Smooth muscle cell (in vitro differentiated cells): ENCODE data around the gene CCDC175. TPM values are rescaled to one million over a fixed set of nuclear protein-coding genes. Genes with fewer than 3 reads are reported as not detected.

Source experiments
- DNase-seq: peaks from one replicate; lab custom pipeline; 2025; ENCODE audit not compliant: unreplicated experiment; lab: John Stamatoyannopoulos, UW
- H2AFZ ChIP-seq: fragments of 200-600 bp; sonication (generic); 2 replicates; pipeline ENCODE4 v1.6.0; 2016; ENCODE audit warnings: antibody characterized with exemption, low read depth, mild to moderate bottlenecking
- H3F3A ChIP-seq: fragments of 200-600 bp; sonication (generic); 2 replicates; pipeline ENCODE4 v1.6.0; 2017; ENCODE audit warnings: antibody characterized with exemption, low read depth
- H3K27ac ChIP-seq: fragments of 200-600 bp; sonication (generic); 2 replicates; pipeline ENCODE4 v1.5.1; 2016; ENCODE audit warnings: low read depth, mild to moderate bottlenecking
- H3K27me3 ChIP-seq: fragments of 200-600 bp; sonication (generic); 2 replicates; pipeline ENCODE4 v1.6.1; 2016; ENCODE audit warnings: low read depth, mild to moderate bottlenecking
- H3K36me3 ChIP-seq: fragments of 200-600 bp; sonication (generic); 2 replicates; pipeline ENCODE4 v1.5.1; 2016; ENCODE audit warnings: low read depth
- H3K4me1 ChIP-seq: fragments of 200-600 bp; sonication (generic); 2 replicates; pipeline ENCODE4 v1.5.1; 2016; ENCODE audit warnings: low read depth
- H3K4me2 ChIP-seq: fragments of 200-600 bp; sonication (generic); 2 replicates; pipeline ENCODE4 v1.6.0; 2016; ENCODE audit warnings: mild to moderate bottlenecking
- H3K4me3 ChIP-seq: fragments of 200-600 bp; sonication (generic); 2 replicates; pipeline ENCODE4 v1.5.1; 2016; ENCODE audit warnings: mild to moderate bottlenecking
- H3K79me2 ChIP-seq: fragments of 200-600 bp; sonication (generic); 2 replicates; pipeline ENCODE4 v1.6.0; 2016; ENCODE audit warnings: low read depth, mild to moderate bottlenecking
- H3K9ac ChIP-seq: fragments of 200-600 bp; sonication (generic); 2 replicates; pipeline ENCODE4 v1.6.0; 2016; ENCODE audit warnings: low read depth
- H3K9me3 ChIP-seq: fragments of 200-600 bp; sonication (generic); replicated peaks from 2 replicates; pipeline ENCODE4 v1.5.1; 2016; ENCODE audit warnings: low read depth
- H4K20me1 ChIP-seq: fragments of 200-600 bp; sonication (generic); 2 replicates; pipeline ENCODE4 v1.6.0; 2016; ENCODE audit warnings: low read depth
- WGBS: methylation state at CpG from one replicate; pipeline ENCODE4 v1.1.7; 2016; ENCODE audit warnings: low lambda C conversion rate; 5-methylcytosine and 5-hydroxymethylcytosine counted together
- polyA plus RNA-seq: library from polyadenylated mRNA; unstranded; fragments of >200 nt; fragmentation: Nextera tagmentation; extraction: Ambion mirVana; gene quantifications from 2 replicates; pipeline ENCODE4 v1.2.1, GENCODE V29; 2016
- total RNA-seq: library from RNA; depleted of rRNA; stranded (reverse); fragments of >200 nt; gene quantifications from 2 replicates; pipeline ENCODE4 v1.2.3, GENCODE V29; 2014
- TF ChIP-seq, protein P1 (sequence below): fragments of 200-600 bp; sonication (generic); IDR thresholded peaks from 2 replicates; pipeline ENCODE4 v1.5.1; 2017; ENCODE audit warnings: borderline replicate concordance, mild to moderate bottlenecking, antibody characterized with exemption; ENCODE audit not compliant: insufficient read depth, poor library complexity, severe bottlenecking

CCDC175 gene
- total and polyA plus RNA-seq, 2 experiments from 2014 or later = not detected

DNA sequence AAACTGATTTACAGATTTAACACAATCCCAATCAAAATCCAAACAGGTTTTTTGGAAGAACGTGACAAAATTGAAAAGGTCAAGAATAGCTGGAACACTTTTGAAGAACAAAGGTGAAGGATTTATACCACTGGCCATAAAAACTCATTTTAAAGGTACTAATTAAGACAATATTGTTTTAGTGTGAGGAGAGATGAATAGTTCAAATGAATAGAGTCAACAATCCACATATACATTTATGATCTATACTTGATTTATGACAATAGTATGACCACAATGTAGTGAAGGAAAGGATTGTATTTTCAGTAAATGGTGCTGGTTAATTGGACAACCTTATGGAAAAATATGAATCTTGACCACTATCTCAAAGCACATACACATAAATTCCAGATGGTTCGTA lies 29.3 kb downstream of the CCDC175 start:
- TF ChIP-seq, protein P1, sequence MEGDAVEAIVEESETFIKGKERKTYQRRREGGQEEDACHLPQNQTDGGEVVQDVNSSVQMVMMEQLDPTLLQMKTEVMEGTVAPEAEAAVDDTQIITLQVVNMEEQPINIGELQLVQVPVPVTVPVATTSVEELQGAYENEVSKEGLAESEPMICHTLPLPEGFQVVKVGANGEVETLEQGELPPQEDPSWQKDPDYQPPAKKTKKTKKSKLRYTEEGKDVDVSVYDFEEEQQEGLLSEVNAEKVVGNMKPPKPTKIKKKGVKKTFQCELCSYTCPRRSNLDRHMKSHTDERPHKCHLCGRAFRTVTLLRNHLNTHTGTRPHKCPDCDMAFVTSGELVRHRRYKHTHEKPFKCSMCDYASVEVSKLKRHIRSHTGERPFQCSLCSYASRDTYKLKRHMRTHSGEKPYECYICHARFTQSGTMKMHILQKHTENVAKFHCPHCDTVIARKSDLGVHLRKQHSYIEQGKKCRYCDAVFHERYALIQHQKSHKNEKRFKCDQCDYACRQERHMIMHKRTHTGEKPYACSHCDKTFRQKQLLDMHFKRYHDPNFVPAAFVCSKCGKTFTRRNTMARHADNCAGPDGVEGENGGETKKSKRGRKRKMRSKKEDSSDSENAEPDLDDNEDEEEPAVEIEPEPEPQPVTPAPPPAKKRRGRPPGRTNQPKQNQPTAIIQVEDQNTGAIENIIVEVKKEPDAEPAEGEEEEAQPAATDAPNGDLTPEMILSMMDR = no peak
- no peaks in the 10 kb centered on the region for H3K36me3 ChIP-seq

DNA sequence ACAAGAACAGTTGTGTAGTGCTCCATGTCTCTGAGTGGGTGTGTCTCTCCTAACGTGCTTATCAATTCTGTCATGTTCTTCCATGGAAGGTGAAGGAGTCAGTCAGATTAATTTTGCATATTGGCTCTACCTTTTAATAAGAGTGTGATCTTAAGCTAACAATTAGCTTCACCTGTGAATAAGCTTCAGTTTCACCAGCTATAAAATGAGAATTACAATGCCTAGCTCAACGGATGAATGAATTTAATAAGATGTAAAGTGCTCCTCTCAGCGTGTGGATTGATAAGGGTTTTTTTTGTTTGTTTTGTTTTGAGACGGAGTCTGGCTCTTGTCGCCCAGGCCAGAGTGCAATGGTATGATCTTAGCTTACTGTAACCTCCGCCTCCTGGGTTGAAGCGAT lies 32.7 kb downstream of the CCDC175 start:
- 39% methylated on average over 7 of the region's 7 CpGs for WGBS
- no peaks in the 10 kb centered on the region for H3K9me3 ChIP-seq
- no peak for DNase-seq
- no peaks in the 10 kb centered on the region for H4K20me1 ChIP-seq
- H3K79me2 ChIP-seq = no peaks in the 10 kb centered on the region
- H3K27ac ChIP-seq = no peak overlapping the region
- no peaks in the 10 kb centered on the region for H3K27me3 ChIP-seq
- no peaks in the 10 kb centered on the region for H3K36me3 ChIP-seq
- H3K9ac ChIP-seq = no peak overlapping the region
- H3F3A ChIP-seq = no peaks in the 10 kb centered on the region
- H3K4me3 ChIP-seq = no peak overlapping the region
- TF ChIP-seq, protein P1 = no peak
- H3K4me1 ChIP-seq = peaks cover 9% of the 10 kb centered on the region
- H3K4me2 ChIP-seq = peak overlapping the region; percentile 64
- H2AFZ ChIP-seq = peak overlapping the region; percentile 39

More for the DNA sequence above, 29.3 kb downstream of the CCDC175 start:
- Histone ChIP-seq H3K79me2 (no peaks in the 10 kb centered on the region), H2AFZ (no peak overlapping the region), H3K4me1 (peaks cover 9% of the 10 kb centered on the region), H4K20me1 (no peaks in the 10 kb centered on the region), H3K27ac (no peak overlapping the region), H3K9me3 (no peaks in the 10 kb centered on the region), H3K9ac (no peak overlapping the region), H3K27me3 (no peaks in the 10 kb centered on the region), H3F3A (no peaks in the 10 kb centered on the region), H3K4me2 (no peak overlapping the region), H3K4me3 (no peak overlapping the region)
- 93% methylated on average over 2 of the region's 2 CpGs for WGBS
- DNase-seq = no peak

DNA sequence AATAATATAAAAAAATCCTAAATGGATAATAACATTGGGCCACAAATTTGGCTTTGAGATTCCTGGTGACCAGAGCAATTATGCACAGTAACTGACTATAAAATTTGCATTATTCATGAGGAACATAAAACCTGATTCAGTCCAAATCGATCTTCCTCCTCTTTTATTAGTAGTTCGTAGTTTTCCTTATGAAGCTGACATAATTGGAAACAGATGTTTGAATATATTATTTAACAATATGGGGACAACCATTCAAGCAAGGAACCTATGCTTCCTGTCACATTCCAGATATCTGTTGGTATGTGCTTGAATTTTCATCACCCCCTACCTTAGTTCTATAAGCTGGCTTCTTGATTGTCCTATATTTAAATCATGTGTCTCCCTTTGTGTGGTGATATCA lies 34.9 kb downstream of the CCDC175 start:
- Histone ChIP-seq H3K36me3 (no peaks in the 10 kb centered on the region), H3K79me2 (no peaks in the 10 kb centered on the region), H2AFZ (no peak overlapping the region), H3K27ac (no peak overlapping the region), H3K4me2 (no peak overlapping the region), H3K9ac (no peak overlapping the region), H3K4me1 (peaks cover 9% of the 10 kb centered on the region), H4K20me1 (no peaks in the 10 kb centered on the region), H3K27me3 (no peaks in the 10 kb centered on the region), H3K9me3 (no peaks in the 10 kb centered on the region), H3K4me3 (no peak overlapping the region), H3F3A (no peaks in the 10 kb centered on the region)
- no peak for DNase-seq
- 76% methylated on average over 2 of the region's 2 CpGs for WGBS
- TF ChIP-seq, protein P1 = no peak

DNA sequence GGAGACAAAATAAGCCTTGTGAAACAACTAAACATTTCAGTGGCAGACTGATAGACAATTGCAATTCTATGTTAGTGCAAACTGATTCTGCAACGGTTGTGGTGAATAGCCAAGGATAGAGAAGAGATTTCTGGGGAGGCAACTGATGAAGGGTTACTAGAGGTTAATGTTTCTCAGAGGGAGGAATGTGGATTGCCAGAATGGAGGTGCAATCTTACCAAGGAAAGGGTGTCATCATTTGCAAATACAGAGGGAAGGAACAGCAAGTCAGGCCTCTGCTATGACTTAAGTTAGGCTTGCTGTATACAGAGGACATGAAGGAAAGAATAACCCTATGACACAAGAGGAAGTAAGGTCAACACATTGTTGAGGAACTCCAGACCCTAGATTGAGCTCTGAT lies 35.8 kb downstream of the CCDC175 start:
- no peaks in the 10 kb centered on the region for H3F3A ChIP-seq
- H3K9me3 ChIP-seq = no peaks in the 10 kb centered on the region
- H3K4me1 ChIP-seq = peaks cover 9% of the 10 kb centered on the region
- no peak overlapping the region for H2AFZ ChIP-seq
- H3K79me2 ChIP-seq = no peaks in the 10 kb centered on the region
- no peaks in the 10 kb centered on the region for H3K36me3 ChIP-seq
- 66% methylated on average over 1 of the region's 1 CpG for WGBS
- DNase-seq = no peak
- H3K27me3 ChIP-seq = no peaks in the 10 kb centered on the region
- no peak overlapping the region for H3K4me2 ChIP-seq
- no peak overlapping the region for H3K4me3 ChIP-seq
- TF ChIP-seq, protein P1 = no peak
- H4K20me1 ChIP-seq = no peaks in the 10 kb centered on the region
- no peak overlapping the region for H3K27ac ChIP-seq
- no peak overlapping the region for H3K9ac ChIP-seq
